Colonic mucosa (tissue), 4 donors: ENCODE measurements around the gene NRCAM. TPM values are rescaled to one million over a fixed set of nuclear protein-coding genes. Genes with fewer than 3 reads are reported as not detected.

Experiments used
- DNase-seq: peaks from one replicate; pipeline ENCODE4 v3.0.0-alpha.2; 2020
- H3K27ac ChIP-seq: fragments of 200-600 bp; one replicate; pipeline ENCODE4 v1.8.0; 2021
- H3K27me3 ChIP-seq: fragments of 200-600 bp; one replicate; pipeline ENCODE4 v1.8.0; 2021
- H3K36me3 ChIP-seq: fragments of 200-600 bp; one replicate; pipeline ENCODE4 v1.8.0; 2021
- H3K4me1 ChIP-seq: fragments of 200-600 bp; one replicate; pipeline ENCODE4 v1.8.0; 2021; ENCODE audit warnings: mild to moderate bottlenecking
- H3K4me3 ChIP-seq: fragments of 200-600 bp; one replicate; pipeline ENCODE4 v1.8.0; 2021
- H3K9ac ChIP-seq, 2 donors: one replicate each; pipeline ENCODE4 v1.7.0; 2013; ENCODE audit warnings: control low read depth in 2 of 2, low read depth in 2 of 2, low read length in 2 of 2
- H3K9me3 ChIP-seq: fragments of 200-600 bp; one replicate; pipeline ENCODE4 v1.8.0; 2021
- intact Hi-C: fragments of 100-400 bp; cut with DNase I; formaldehyde crosslinking; loops from one replicate; pipeline ENCODE4 v1.14.1; 2022
- total RNA-seq, 2 donors: library from RNA; stranded (reverse); fragmentation: NEBNext Ultra II Directional in 1 of 2; extraction: Animal tissue kit (Norgen Biotek cat#: 25700) in 1 of 2; gene quantifications; one replicate each; pipeline ENCODE4 v1.2.1, GENCODE V29; 2021
- TF ChIP-seq, protein P1 (sequence below): fragments of 200-600 bp; IDR thresholded peaks from one replicate; pipeline ENCODE4 v1.8.0; 2022; ENCODE audit warnings: antibody characterized with exemption, mild to moderate bottlenecking
- donor health status: healthy.
- donor health status: DM: no; HTN: no; CAD: no.
- donor health status: DM: no; HTN: no; CAD: no.

Gene NRCAM
- total RNA-seq, 2 donors from 2014 or later = 0.42 to 1.1 TPM

DNA sequence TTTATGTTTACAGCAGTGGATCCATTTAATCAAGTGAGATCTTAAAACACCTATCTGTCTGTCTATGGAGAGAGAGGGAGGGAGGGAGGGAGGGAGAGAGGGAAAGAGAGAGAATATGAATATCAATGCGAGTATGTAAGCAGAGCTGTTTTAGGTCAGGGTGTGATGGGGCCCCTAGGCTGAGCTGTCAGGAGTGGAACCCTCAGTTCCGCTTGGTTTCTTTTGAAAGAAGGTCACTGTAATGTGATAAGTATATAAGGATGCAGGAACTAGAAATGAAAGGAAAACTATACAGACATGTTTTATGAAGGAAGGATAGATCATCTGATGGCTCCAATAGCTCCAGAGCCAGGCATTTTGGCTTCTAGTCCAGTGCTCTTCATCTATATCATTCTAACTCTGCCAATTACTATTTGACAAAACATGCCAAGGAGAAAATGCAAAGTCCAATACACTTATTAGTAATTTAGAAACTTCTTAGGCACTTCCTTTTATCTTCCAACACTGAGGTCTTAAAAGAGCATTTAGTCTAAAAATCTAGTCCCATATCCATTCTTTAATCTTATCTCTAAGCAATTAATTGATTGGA is 70.3 kb downstream of the NRCAM start:
- Histone ChIP-seq H3K27me3 (no peaks in the 10 kb centered on the region), H3K4me1 (no peaks in the 10 kb centered on the region), H3K4me3 (no peak overlapping the region), H3K9me3 (no peaks in the 10 kb centered on the region), H3K36me3 (no peaks in the 10 kb centered on the region), H3K27ac (no peak overlapping the region), H3K9ac (no peak overlapping the region)
- TF ChIP-seq, protein P1, sequence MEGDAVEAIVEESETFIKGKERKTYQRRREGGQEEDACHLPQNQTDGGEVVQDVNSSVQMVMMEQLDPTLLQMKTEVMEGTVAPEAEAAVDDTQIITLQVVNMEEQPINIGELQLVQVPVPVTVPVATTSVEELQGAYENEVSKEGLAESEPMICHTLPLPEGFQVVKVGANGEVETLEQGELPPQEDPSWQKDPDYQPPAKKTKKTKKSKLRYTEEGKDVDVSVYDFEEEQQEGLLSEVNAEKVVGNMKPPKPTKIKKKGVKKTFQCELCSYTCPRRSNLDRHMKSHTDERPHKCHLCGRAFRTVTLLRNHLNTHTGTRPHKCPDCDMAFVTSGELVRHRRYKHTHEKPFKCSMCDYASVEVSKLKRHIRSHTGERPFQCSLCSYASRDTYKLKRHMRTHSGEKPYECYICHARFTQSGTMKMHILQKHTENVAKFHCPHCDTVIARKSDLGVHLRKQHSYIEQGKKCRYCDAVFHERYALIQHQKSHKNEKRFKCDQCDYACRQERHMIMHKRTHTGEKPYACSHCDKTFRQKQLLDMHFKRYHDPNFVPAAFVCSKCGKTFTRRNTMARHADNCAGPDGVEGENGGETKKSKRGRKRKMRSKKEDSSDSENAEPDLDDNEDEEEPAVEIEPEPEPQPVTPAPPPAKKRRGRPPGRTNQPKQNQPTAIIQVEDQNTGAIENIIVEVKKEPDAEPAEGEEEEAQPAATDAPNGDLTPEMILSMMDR = no peak
- intact Hi-C loops = no loop called here
- DNase-seq = no peak

DNA sequence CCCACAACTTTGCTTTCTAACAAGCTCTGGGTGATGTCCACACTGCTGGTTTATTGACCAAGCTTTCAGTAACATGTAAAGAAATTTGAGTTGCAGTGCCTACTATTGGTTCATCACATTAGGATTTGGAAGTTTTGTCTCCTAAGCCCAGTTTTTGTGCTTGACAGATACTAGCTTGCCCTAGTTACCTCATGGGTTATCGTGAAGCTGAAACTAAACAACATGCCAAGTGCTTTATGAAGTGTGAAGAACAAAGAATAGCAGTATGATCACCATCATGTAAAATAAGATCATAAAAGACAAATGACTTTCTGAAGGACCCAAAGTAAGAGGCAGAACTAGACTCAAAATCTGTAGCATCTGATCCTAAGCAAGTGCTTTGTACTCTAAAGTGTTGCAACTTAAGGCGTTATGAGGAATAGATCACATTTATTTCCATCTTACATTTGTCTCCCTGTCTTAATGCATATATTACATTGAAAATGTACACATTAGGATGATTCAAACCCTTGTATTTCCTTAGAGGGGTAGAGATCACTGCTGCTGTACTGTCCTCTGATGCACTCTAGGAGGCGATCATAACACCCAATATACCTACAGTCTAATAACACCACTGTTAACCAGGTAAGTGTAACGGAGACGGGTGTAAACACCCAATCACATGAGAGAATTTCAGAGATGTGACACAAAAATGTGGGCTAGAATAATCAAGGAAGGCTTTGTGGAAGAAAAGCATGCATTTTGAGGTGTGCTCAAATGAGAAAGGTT is 71.3 kb downstream of the NRCAM start:
- no peak overlapping the region for H3K9ac ChIP-seq
- DNase-seq = no peak
- H3K4me1 ChIP-seq = no peaks in the 10 kb centered on the region
- H3K4me3 ChIP-seq = no peak overlapping the region
- no peak overlapping the region for H3K27ac ChIP-seq
- TF ChIP-seq, protein P1 = no peak
- no peaks in the 10 kb centered on the region for H3K9me3 ChIP-seq
- H3K27me3 ChIP-seq = no peaks in the 10 kb centered on the region
- intact Hi-C loops = no loop called here
- no peaks in the 10 kb centered on the region for H3K36me3 ChIP-seq

DNA sequence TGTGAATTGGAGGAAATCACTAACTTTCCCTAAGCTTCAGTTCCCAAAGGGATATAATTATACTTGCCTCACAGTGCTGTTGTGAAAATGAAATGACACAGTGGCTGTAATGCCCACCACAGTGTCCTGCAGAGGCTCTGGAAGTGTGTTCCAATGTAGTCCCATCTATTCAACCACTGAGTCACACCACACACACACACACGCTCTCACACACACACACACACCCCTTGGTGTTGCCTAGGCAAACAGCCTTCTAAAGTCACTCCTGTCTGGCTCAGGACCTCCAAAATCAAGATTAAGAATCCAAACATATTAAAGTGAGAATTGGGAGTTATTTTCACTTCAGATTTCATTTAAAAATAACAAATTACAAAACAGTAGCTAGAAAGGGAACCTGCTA is 73.3 kb downstream of the NRCAM start:
- DNase-seq = no peak
- intact Hi-C loops = no loop called here
- Histone ChIP-seq H3K36me3 (no peaks in the 10 kb centered on the region), H3K9me3 (no peaks in the 10 kb centered on the region), H3K4me1 (no peaks in the 10 kb centered on the region), H3K4me3 (no peak overlapping the region), H3K27ac (no peak overlapping the region), H3K27me3 (no peaks in the 10 kb centered on the region), H3K9ac (no peak overlapping the region)
- TF ChIP-seq, protein P1 = no peak

DNA sequence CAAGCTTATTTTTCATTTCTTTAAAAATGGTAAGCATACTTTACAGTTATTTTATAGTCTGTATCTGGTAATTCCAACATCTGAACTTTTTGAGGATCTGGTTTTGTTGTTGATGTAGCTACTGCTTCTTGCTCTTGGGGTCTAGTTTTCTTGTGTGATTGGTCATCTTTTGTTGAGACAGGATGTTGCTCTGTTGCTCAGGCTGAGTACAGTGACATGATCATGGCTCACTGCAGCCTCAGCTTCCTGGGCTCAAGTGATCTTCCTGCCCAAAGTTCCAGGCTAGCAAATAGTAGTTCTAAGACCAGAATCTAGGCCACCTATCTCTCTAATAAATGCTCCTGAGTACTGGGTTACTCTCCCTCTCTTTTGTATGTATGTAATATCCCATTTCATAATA is 75.7 kb downstream of the NRCAM start:
- no peak overlapping the region for H3K4me3 ChIP-seq
- TF ChIP-seq, protein P1 = no peak
- no peaks in the 10 kb centered on the region for H3K9me3 ChIP-seq
- no peak for DNase-seq
- intact Hi-C loops = no loop called here
- no peaks in the 10 kb centered on the region for H3K27me3 ChIP-seq
- no peak overlapping the region for H3K27ac ChIP-seq
- no peak overlapping the region for H3K9ac ChIP-seq
- H3K4me1 ChIP-seq = no peaks in the 10 kb centered on the region
- no peaks in the 10 kb centered on the region for H3K36me3 ChIP-seq

DNA sequence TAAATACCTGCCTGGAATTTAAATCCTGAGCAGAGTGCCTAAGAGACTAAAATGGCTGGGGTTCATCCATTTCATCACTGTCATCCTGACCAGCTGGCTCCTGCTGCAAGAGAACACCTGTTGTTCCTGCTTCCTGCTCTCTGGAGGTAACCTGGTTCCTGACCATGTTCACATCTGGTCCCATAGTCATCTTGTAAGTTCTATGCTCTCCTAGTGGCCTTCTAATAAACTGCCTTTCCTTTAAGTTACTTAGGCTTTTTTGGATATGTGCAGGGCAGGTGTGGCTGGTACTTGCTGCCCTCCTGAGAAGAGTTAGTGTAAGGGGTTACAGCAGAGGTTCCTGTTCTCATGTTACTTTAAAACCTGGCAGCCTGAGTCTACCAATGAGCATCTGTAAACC is 80.0 kb downstream of the NRCAM start:
- Histone ChIP-seq H3K36me3 (no peaks in the 10 kb centered on the region), H3K4me3 (no peak overlapping the region), H3K4me1 (no peaks in the 10 kb centered on the region), H3K27me3 (no peaks in the 10 kb centered on the region), H3K9ac (no peak overlapping the region), H3K27ac (no peak overlapping the region), H3K9me3 (no peaks in the 10 kb centered on the region)
- TF ChIP-seq, protein P1 = no peak
- intact Hi-C loops = no loop called here
- DNase-seq = no peak
